GM10248 (cell line): ENCODE measurements around the gene NFE2L2.
A peak's percentile ranks its signal among the peaks of the same experiment; 100 is the strongest.
"Not testable (repeated sequence)": the region's sequence is repeated elsewhere in the genome, so short reads cannot be mapped to it uniquely, and the experiment has no call there.

ENCODE experiments used
- CTCF ChIA-PET: fragments of 300-600 bp; sonication (Branson Sonifier 250); formaldehyde crosslinking; extraction: SDS; loops from one replicate; lab custom pipeline; 2021; ENCODE audit warnings: antibody characterized with exemption; lab: Yijun Ruan, JAX
- POLR2A ChIA-PET: fragments of 350-650 bp; sonication (Branson Sonifier 250); formaldehyde crosslinking; extraction: SDS; loops from one replicate; lab custom pipeline; 2020; ENCODE audit warnings: antibody characterized with exemption; lab: Yijun Ruan, JAX
- DNase-seq: peaks from one replicate; pipeline ENCODE4 v3.0.0; 2012; ENCODE audit errors: extremely low spot score
- TF ChIP-seq, protein P1 (sequence below): IDR thresholded peaks from 2 replicates; pipeline ENCODE4 v1.5.1; 2012; ENCODE audit warnings: mild to moderate bottlenecking, low read depth; ENCODE audit errors: extremely low read depth, missing control alignments, control extremely low read depth

NFE2L2 gene

DNA sequence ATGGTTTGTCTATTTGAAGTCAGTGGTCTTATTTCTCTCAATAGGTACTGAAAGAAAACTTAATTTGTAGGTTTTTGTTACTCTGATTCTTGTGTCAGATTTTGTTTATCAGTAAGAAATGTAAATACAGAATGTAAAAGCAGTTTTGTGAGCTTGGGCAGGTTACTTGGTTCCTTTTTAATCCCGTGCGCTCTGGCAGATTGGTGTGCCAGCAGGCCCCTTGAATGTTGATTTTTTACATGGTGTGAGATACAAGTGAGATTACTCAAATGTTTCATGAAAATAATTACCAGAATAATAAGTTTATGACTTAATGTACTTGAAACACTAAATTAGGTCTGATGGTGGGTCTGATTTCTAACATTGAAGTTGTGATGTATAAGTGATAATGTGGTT is 38.6 kb downstream of the NFE2L2 start:
- CTCF ChIA-PET, result interaction anchor here (0.7 to 3.8 kb wide), 6 partner anchors 8 to 166 kb away, joined by 3 to 21 read pairs (median 4); partner anchors contain the start of genes AGPS and NFE2L2
- TF ChIP-seq, protein P1, sequence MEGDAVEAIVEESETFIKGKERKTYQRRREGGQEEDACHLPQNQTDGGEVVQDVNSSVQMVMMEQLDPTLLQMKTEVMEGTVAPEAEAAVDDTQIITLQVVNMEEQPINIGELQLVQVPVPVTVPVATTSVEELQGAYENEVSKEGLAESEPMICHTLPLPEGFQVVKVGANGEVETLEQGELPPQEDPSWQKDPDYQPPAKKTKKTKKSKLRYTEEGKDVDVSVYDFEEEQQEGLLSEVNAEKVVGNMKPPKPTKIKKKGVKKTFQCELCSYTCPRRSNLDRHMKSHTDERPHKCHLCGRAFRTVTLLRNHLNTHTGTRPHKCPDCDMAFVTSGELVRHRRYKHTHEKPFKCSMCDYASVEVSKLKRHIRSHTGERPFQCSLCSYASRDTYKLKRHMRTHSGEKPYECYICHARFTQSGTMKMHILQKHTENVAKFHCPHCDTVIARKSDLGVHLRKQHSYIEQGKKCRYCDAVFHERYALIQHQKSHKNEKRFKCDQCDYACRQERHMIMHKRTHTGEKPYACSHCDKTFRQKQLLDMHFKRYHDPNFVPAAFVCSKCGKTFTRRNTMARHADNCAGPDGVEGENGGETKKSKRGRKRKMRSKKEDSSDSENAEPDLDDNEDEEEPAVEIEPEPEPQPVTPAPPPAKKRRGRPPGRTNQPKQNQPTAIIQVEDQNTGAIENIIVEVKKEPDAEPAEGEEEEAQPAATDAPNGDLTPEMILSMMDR, result no peak
- POLR2A ChIA-PET, result interaction anchor here (0.6 kb wide), 1 partner anchor 14 kb away, joined by 6 read pairs; no protein-coding TSS in a partner anchor
- no peak for DNase-seq

DNA sequence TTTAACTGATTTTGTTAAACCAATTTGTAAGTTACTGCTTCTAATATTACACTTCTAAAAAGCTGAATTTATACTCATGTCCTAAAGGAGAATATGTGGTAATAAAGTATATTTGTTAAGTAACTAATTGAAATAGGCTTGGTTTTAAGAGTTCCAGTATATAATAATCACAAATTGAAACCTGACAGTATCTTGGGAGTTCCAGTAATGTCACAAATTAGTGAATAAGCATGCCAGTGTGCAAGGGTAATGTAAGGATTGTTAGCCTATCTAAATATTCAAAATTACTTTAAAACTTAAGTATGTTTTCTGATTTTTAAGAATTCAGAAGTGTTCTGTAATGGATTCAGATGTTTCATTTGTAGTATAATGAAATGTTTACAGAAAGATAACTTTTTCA is 41.1 kb downstream of the NFE2L2 start:
- POLR2A ChIA-PET, CTCF ChIA-PET, DNase-seq: not testable (repeated sequence)

DNA sequence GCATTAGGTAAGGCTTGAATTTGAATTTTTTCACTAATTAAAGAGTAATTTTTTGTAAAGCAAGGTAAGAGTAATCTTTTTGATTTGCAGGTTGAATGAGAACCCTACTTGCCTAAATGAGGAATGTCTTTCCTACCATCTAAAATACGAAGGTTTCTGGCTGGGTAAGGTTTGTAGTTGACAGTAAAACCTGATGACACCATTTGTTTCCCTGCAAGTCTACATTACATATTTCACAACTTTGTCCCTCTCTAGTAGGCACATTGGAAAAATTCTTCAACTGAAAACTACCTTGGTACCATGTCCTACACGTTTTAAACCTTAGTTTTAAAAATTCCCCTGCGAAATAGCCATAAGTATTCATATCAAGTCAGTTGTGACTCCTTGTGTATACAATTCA is 42.6 kb downstream of the NFE2L2 start:
- CTCF ChIA-PET, result interaction anchor here (0.9 to 2.0 kb wide), 5 partner anchors 9 to 41 kb away, joined by 3 to 6 read pairs (median 4); no protein-coding TSS in a partner anchor

DNA sequence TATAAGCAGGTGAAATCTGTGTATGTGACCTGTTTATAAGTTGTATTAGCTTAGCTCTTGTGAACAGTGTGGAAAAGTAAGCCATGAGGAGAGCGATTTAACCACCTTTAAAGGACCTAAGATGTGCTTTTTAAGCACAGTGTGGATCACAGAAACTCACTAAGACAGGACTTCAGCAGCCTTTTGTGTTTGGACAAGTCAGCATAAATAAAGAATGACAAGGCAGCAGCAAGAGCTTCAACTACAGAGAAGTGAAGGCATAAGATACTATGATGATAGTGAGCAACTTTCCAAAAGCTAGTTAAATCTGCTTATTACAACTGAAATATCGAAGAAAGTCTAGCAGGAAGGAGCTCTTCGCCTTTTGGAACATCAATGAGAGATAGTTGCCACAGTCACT is 43.0 kb downstream of the NFE2L2 start:
- TF ChIP-seq, protein P1, result no peak
- CTCF ChIA-PET, result interaction anchor here (0.9 to 2.0 kb wide), 5 partner anchors 9 to 42 kb away, joined by 3 to 6 read pairs (median 4); no protein-coding TSS in a partner anchor
- POLR2A ChIA-PET, result no interaction called here
- no peak for DNase-seq

More for the DNA sequence above, 42.6 kb downstream of the NFE2L2 start:
- POLR2A ChIA-PET, result no interaction called here
- TF ChIP-seq, protein P1, result no peak
- DNase-seq, result no peak

DNA sequence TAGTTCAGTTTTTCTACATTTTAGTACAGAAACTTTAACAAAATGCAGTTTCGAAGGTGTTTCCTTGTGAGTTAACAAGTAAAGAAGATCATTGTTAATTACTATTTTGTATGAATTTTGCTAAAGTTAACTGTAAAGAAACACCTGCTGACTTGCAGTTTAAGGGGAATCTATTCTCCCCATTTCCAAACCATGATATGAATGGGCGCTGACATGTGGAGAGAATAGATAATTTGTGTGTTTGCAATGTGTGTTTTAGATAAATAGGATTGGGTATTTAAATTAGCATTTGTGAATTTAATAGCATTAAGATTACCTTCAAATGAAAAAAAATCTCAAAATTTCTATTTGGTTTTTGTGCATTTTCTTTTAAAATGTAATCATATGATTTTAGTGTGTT is 44.7 kb downstream of the NFE2L2 start:
- POLR2A ChIA-PET, DNase-seq: not testable (repeated sequence)
- CTCF ChIA-PET, result interaction anchor here (1.5 kb wide), 1 partner anchor 19 kb away, joined by 3 read pairs; no protein-coding TSS in a partner anchor

DNA sequence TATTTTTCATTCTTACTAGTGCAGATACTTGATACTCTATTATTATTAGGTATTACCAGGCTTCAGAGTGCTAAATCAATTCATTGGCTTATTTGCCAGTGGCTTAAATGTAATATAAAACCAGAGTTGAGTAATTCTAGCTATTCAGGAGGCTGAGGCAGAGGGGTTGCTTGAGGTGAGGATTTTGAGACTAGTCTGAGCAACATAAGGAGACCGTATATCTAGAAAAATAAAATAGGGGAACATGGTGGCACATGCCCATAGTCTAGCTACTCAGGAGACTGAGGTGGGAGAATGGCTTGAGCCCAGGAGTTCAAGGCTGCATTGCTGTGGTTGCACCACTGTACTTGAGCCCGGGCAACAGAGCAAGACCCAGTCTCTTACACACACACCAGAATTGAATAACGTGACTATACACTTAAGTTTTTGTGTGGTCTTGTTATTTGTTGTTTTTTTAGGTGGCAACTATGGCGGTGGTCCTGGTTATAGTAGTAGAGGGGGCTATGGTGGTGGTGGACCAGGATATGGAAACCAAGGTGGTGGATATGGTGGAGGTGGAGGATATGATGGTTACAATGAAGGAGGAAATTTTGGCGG is 47.2 kb downstream of the NFE2L2 start:
- TF ChIP-seq, protein P1, result no peak
- no peak for DNase-seq
- ChIA-PET CTCF (interaction anchor here (0.7 to 2.1 kb wide), 4 partner anchors 12 to 52 kb away, joined by 3 to 5 read pairs (median 3); partner anchors contain the start of gene NFE2L2), POLR2A (no interaction called here)

DNA sequence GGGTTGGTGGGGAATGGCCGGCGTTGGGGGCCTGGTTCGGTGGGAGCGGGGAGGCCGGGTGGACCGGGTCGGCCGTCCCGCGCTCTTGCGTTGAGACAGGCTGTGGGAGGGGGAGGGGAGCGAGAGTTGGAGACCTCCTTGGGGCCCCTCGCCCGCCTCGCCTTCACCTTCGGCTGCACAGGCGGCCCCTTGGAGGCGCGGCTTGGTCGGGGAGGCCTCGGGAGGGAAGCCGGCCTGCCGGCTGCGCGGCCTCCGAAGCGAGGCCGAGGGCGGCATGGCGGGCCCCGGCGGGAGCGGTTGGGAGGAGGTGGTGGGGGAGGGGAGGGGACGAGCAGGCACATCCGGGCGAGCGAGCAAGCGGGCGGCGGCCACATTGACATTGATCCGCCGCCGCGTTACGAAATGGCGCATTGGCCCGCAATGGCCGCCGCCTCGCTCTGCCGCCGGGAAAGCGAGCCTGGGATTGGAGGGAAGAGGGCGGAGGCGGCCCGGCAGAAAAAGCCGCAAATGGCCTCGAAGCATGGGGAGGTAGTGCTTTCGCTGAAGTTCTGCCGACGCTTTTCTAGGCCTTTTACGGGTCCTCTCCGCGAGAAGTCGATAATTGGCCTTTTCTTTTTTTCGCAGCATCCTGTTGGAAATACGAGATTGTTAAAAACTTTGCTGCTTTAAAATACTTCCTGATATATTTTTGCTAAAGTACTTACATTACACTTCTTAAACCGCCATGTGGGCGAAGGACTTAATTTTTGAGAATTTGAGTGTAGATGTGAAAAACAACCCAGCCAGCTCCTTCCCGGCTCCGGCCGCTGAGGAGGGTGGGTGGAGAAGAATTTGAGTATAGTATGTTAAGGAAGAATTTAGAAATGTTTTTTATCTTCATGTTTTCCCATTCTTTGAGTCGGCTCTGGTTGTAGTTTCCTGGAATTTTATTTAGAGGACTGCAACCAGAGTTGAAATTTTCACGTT is 51.4 kb downstream of the NFE2L2 start:
- TF ChIP-seq, protein P1, result no peak
- ChIA-PET CTCF (interaction anchor here (1.7 kb wide), 1 partner anchor 51 kb away, joined by 5 read pairs; the partner anchor contains the start of gene NFE2L2), POLR2A (interaction anchor here (1.3 to 1.5 kb wide), 2 partner anchors 25 to 52 kb away, joined by 4 to 7 read pairs; partner anchors contain the start of gene NFE2L2)
- DNase-seq, result peak; percentile 88
